Measurements from ENCODE around the gene SPC24. TPM values are rescaled to one million over a fixed set of nuclear protein-coding genes. Genes with fewer than 3 reads are reported as not detected.
"Not testable (repeated sequence)": the region's sequence is repeated elsewhere in the genome, so short reads cannot be mapped to it uniquely, and the experiment has no call there.

The SPC24 gene
- total RNA-seq, 1 experiment from 2014 or later, result 44.8 TPM

- Mint-ChIP-seq H3K27me3 (ENCODE audit: insufficient read depth, unreplicated experiment) (no peaks in the 10 kb centered on the region), H3K9me3 (ENCODE audit: unreplicated experiment) (no peaks in the 10 kb centered on the region), H3K27ac (ENCODE audit: unreplicated experiment) (no peak overlapping the region), H3K36me3 (ENCODE audit: insufficient read depth, unreplicated experiment) (peaks cover 39% of the 10 kb centered on the region), H3K4me1 (ENCODE audit: low read depth, unreplicated experiment) (no peaks in the 10 kb centered on the region), H3K4me3 (ENCODE audit: unreplicated experiment) (no peak overlapping the region)
- peak in 1 of 2 experiments; percentile 45 for DNase-seq
- no TSS peak for BruUV-seq (replicated peaks)
- H3K27me3 ChIP-seq (replicated peaks; ENCODE audit: control insufficient read depth, insufficient read depth, low read length), result no peaks in the 10 kb centered on the region
- POLR2A ChIA-PET, result interaction anchor here (0.6 kb wide), 1 partner anchor 1981 kb away, joined by 3 read pairs; no protein-coding TSS in a partner anchor
- no peaks in the 10 kb centered on the region for H3K36me3 ChIP-seq (ENCODE audit: control insufficient read depth, insufficient read depth, low read length)
- intact Hi-C loops (cut with micrococcal nuclease; ENCODE audit: unreplicated experiment), result no loop called here
- no peak for TF ChIP-seq CTCF (IDR thresholded peaks at IDR 0.05; ENCODE audit: insufficient read depth in 1 of 2, low read depth in 1 of 2, low read length in 1 of 2, severe bottlenecking in 1 of 2, unreplicated experiment in 1 of 2)
- H3K9me3 ChIP-seq, result no peaks in the 10 kb centered on the region
- no peak overlapping the region for H3K4me3 ChIP-seq (ENCODE audit: low read depth, low read length)
- H3K4me1 ChIP-seq, result peaks cover 26% of the 10 kb centered on the region
- CTCF ChIA-PET, result interaction anchor here (0.6 kb wide), 1 partner anchor 51 kb away, joined by 8 read pairs; no protein-coding TSS in a partner anchor
Observed at GRCh38 chr19:11141937-11142527, 13.6 kb downstream of the SPC24 start.

- Mint-ChIP-seq H3K36me3 (ENCODE audit: insufficient read depth, unreplicated experiment) (peaks cover 37% of the 10 kb centered on the region), H3K27me3 (ENCODE audit: insufficient read depth, unreplicated experiment) (no peaks in the 10 kb centered on the region), H3K27ac (ENCODE audit: unreplicated experiment) (no peak overlapping the region), H3K4me3 (ENCODE audit: unreplicated experiment) (no peak overlapping the region), H3K9me3 (ENCODE audit: unreplicated experiment) (no peaks in the 10 kb centered on the region), H3K4me1 (ENCODE audit: low read depth, unreplicated experiment) (no peaks in the 10 kb centered on the region)
- intact Hi-C loops (cut with micrococcal nuclease; ENCODE audit: unreplicated experiment), result no loop called here
- no peak for TF ChIP-seq CTCF (IDR thresholded peaks at IDR 0.05; ENCODE audit: insufficient read depth in 1 of 2, low read depth in 1 of 2, low read length in 1 of 2, severe bottlenecking in 1 of 2, unreplicated experiment in 1 of 2)
- ChIA-PET POLR2A (no interaction called here), CTCF (no interaction called here)
- Histone ChIP-seq H3K9me3 (no peaks in the 10 kb centered on the region), H3K27me3 (replicated peaks; ENCODE audit: control insufficient read depth, insufficient read depth, low read length) (no peaks in the 10 kb centered on the region), H3K4me1 (peaks cover 26% of the 10 kb centered on the region), H3K4me3 (ENCODE audit: low read depth, low read length) (no peak overlapping the region), H3K36me3 (ENCODE audit: control insufficient read depth, insufficient read depth, low read length) (no peaks in the 10 kb centered on the region)
- DNase-seq, result no peak
- no TSS peak for BruUV-seq (replicated peaks)
Observed at GRCh38 chr19:11140896-11141295, 14.7 kb downstream of the SPC24 start.

- H3K4me3 ChIP-seq (ENCODE audit: low read depth, low read length); H3K27me3 ChIP-seq (replicated peaks; ENCODE audit: control insufficient read depth, insufficient read depth, low read length); H3K27ac Mint-ChIP-seq (ENCODE audit: unreplicated experiment); POLR2A ChIA-PET; H3K4me1 Mint-ChIP-seq (ENCODE audit: low read depth, unreplicated experiment); H3K9me3 Mint-ChIP-seq (ENCODE audit: unreplicated experiment); H3K36me3 ChIP-seq (ENCODE audit: control insufficient read depth, insufficient read depth, low read length); intact Hi-C loops (cut with micrococcal nuclease; ENCODE audit: unreplicated experiment); DNase-seq; H3K4me3 Mint-ChIP-seq (ENCODE audit: unreplicated experiment); H3K27me3 Mint-ChIP-seq (ENCODE audit: insufficient read depth, unreplicated experiment); CTCF ChIA-PET; H3K9me3 ChIP-seq; BruUV-seq (replicated peaks): not testable (repeated sequence)
- H3K36me3 Mint-ChIP-seq (ENCODE audit: insufficient read depth, unreplicated experiment), result peaks cover 32% of the 10 kb centered on the region
- H3K4me1 ChIP-seq, result peaks cover 26% of the 10 kb centered on the region
Observed at GRCh38 chr19:11140023-11140538, 15.5 kb downstream of the SPC24 start.
